DND-41 (cell line): Measurements from ENCODE around the gene FASTK.

Experiments
- ATAC-seq: fragments of 200-7000 bp; cut with Tn5 transposase; 3 replicates; pipeline ENCODE4 v1.9.1; 2021; ENCODE audit warnings: low read depth; ENCODE audit not compliant: insufficient read depth
- DNase-seq: peaks from one replicate; pipeline ENCODE4 v3.0.0-alpha.2; 2020
- H2AFZ ChIP-seq: 2 replicates; pipeline ENCODE4 v1.6.0; 2012; ENCODE audit warnings: low read depth, low read length
- H3K27ac ChIP-seq: 2 replicates; pipeline ENCODE4 v1.5.1; 2012; ENCODE audit warnings: low read length, inconsistent platforms
- H3K27me3 ChIP-seq: fragments of 200-600 bp; sonication (generic); 2 replicates; pipeline ENCODE4 v1.6.0; 2012; ENCODE audit warnings: low read length, mild to moderate bottlenecking, inconsistent platforms; ENCODE audit not compliant: insufficient read depth, poor library complexity
- H3K36me3 ChIP-seq: 2 replicates; pipeline ENCODE4 v1.5.1; 2012; ENCODE audit warnings: low read length, inconsistent platforms; ENCODE audit not compliant: insufficient read depth
- H3K4me1 ChIP-seq: 2 replicates; pipeline ENCODE4 v1.5.1; 2012; ENCODE audit warnings: mild to moderate bottlenecking, low read length; ENCODE audit not compliant: insufficient read depth
- H3K4me2 ChIP-seq: 2 replicates; pipeline ENCODE4 v1.6.0; 2012; ENCODE audit warnings: mild to moderate bottlenecking, moderate library complexity, low read length, inconsistent platforms; ENCODE audit not compliant: insufficient read depth
- H3K4me3 ChIP-seq, 2 experiments: fragments of 200-600 bp in 1 of 2; shearing (Covaris generic) in 1 of 2; 2 replicates each; pipeline ENCODE4 v1.5.1; 2012 to 2016; ENCODE audit warnings: inconsistent platforms in 2 of 2, low read length in 2 of 2, mild to moderate bottlenecking in 2 of 2, low read depth in 1 of 2, moderate library complexity in 1 of 2
- H3K79me2 ChIP-seq: 2 replicates; pipeline ENCODE4 v1.6.0; 2012; ENCODE audit warnings: low read length, inconsistent platforms; ENCODE audit not compliant: insufficient read depth
- H3K9ac ChIP-seq: 2 replicates; pipeline ENCODE4 v1.6.0; 2012; ENCODE audit warnings: low read depth, mild to moderate bottlenecking, inconsistent platforms, low read length, moderate library complexity
- H3K9me3 ChIP-seq: 2 replicates; pipeline ENCODE4 v1.5.1; 2012; ENCODE audit warnings: low read length, moderate library complexity, mild to moderate bottlenecking, inconsistent platforms; ENCODE audit not compliant: insufficient read depth, severe bottlenecking
- H4K20me1 ChIP-seq: 2 replicates; pipeline ENCODE4 v1.6.0; 2012; ENCODE audit warnings: low read length; ENCODE audit not compliant: insufficient read depth
- CTCF ChIP-seq: IDR thresholded peaks from 2 replicates; pipeline ENCODE4 v1.5.1; 2012; ENCODE audit warnings: borderline replicate concordance, low read length, moderate library complexity, mild to moderate bottlenecking; ENCODE audit not compliant: poor library complexity, severe bottlenecking; ENCODE audit errors: extremely low read depth
- EZH2 ChIP-seq: IDR thresholded peaks from 3 replicates; pipeline ENCODE4 v1.6.1; 2012; ENCODE audit warnings: borderline replicate concordance, low read depth, mild to moderate bottlenecking, moderate library complexity, low read length, inconsistent platforms; ENCODE audit not compliant: severe bottlenecking

The FASTK gene

GRCh38 chr7:151070574-151070960, 10.0 kb downstream of the FASTK start:
- DNase-seq (no peak), ATAC-seq (no peak)
- TF ChIP-seq EZH2 (no peak), CTCF (no peak)
- Histone ChIP-seq H3K27ac (no peak overlapping the region), H3K4me2 (no peak overlapping the region), H2AFZ (no peak overlapping the region), H3K9me3 (no peaks in the 10 kb centered on the region), H3K27me3 (no peaks in the 10 kb centered on the region), H3K79me2 (no peaks in the 10 kb centered on the region), H3K4me3 (no peak overlapping the region), H4K20me1 (no peaks in the 10 kb centered on the region), H3K36me3 (peaks cover 88% of the 10 kb centered on the region), H3K4me1 (no peaks in the 10 kb centered on the region), H3K9ac (no peak overlapping the region)

- no peak for DNase-seq
- Histone ChIP-seq H3K9ac (no peak overlapping the region), H4K20me1 (0 out of 2 replicates have a peak, but pooled peaks cover 5% of the 10 kb centered on the region), H3K4me1 (no peaks in the 10 kb centered on the region), H3K4me2 (no peak overlapping the region), H3K27me3 (no peaks in the 10 kb centered on the region), H3K4me3 (no peak overlapping the region), H3K79me2 (no peaks in the 10 kb centered on the region), H2AFZ (no peak overlapping the region), H3K9me3 (no peaks in the 10 kb centered on the region), H3K27ac (no peak overlapping the region), H3K36me3 (peaks cover 88% of the 10 kb centered on the region)
- ATAC-seq: no peak
- TF ChIP-seq CTCF: no peak
- no peak for TF ChIP-seq EZH2
These were observed 10.6 kb downstream of the FASTK start for GRCh38 chr7:151069841-151070573.

- no peak overlapping the region for H3K4me3 ChIP-seq
- H3K79me2 ChIP-seq: peaks cover 3% of the 10 kb centered on the region; the same call in 1 of the 2 replicates
- ATAC-seq (no peak), DNase-seq (no peak)
- peaks cover 10% of the 10 kb centered on the region; the same call in 1 of the 2 replicates for H4K20me1 ChIP-seq
- H3K9me3 ChIP-seq: no peaks in the 10 kb centered on the region
- H3K4me1 ChIP-seq: no peaks in the 10 kb centered on the region
- no peaks in the 10 kb centered on the region for H3K27me3 ChIP-seq
- peaks cover 88% of the 10 kb centered on the region for H3K36me3 ChIP-seq
- no peak overlapping the region for H2AFZ ChIP-seq
- TF ChIP-seq CTCF: no peak
- no peak for TF ChIP-seq EZH2
- no peak overlapping the region for H3K27ac ChIP-seq
- no peak overlapping the region for H3K9ac ChIP-seq
- no peak overlapping the region for H3K4me2 ChIP-seq
These were observed 12.4 kb downstream of the FASTK start for GRCh38 chr7:151068069-151068773.
